ENCODE results near the gene CARD18. TPM values are rescaled to one million over a fixed set of nuclear protein-coding genes. Genes with fewer than 3 reads are reported as not detected.
"Not testable (repeated sequence)": the region's sequence is repeated elsewhere in the genome, so short reads cannot be mapped to it uniquely, and the experiment has no call there.

The CARD18 gene
- total and polyA plus RNA-seq, 8 donors: 0.23 TPM; not detected in 7

GRCh38 chr11:105109855-105110687 is 29.5 kb downstream of the CARD18 start:
- WGBS, 5 donors: 53 to 75% (median 57%) methylated on average over 8 of the region's 8 CpGs
- no peak for DNase-seq

GRCh38 chr11:105109321-105109720 is 30.2 kb downstream of the CARD18 start:
- H3K4me3 ChIP-seq: no peak overlapping the region
- H3K36me3 ChIP-seq: no peaks in the 10 kb centered on the region
- intact Hi-C loops (cut with DNase I; ENCODE audit: low total_unique reads): no loop called here
- TF ChIP-seq POLR2AphosphoS5 (IDR thresholded peaks at IDR 0.05) (no peak), POLR2A (IDR thresholded peaks at IDR 0.05) (no peak), CTCF (IDR thresholded peaks at IDR 0.05) (no peak), EP300 (IDR thresholded peaks at IDR 0.05) (no peak)
- no peak for DNase-seq
- no peak overlapping the region for H3K27ac ChIP-seq
- no peaks in the 10 kb centered on the region for H3K9me3 ChIP-seq
- WGBS, 5 donors: 88 to 100% (median 97%) methylated on average over 1 of the region's 1 CpG
- H3K27me3 ChIP-seq: no peaks in the 10 kb centered on the region
- H3K4me1 ChIP-seq: no peaks in the 10 kb centered on the region

More at GRCh38 chr11:105109855-105110687, 29.5 kb downstream of the CARD18 start:
- no peak overlapping the region for H3K27ac ChIP-seq
- no peaks in the 10 kb centered on the region for H3K36me3 ChIP-seq
- H3K4me1 ChIP-seq: no peaks in the 10 kb centered on the region
- intact Hi-C loops (cut with DNase I; ENCODE audit: low total_unique reads): no loop called here
- no peak overlapping the region for H3K4me3 ChIP-seq
- no peaks in the 10 kb centered on the region for H3K9me3 ChIP-seq
- no peaks in the 10 kb centered on the region for H3K27me3 ChIP-seq
- TF ChIP-seq POLR2A (IDR thresholded peaks at IDR 0.05): no peak
- no peak for TF ChIP-seq CTCF (IDR thresholded peaks at IDR 0.05)
- TF ChIP-seq EP300 (IDR thresholded peaks at IDR 0.05): no peak
- no peak for TF ChIP-seq POLR2AphosphoS5 (IDR thresholded peaks at IDR 0.05)

GRCh38 chr11:105108247-105108646 is 31.3 kb downstream of the CARD18 start:
- H3K4me1 ChIP-seq: no peaks in the 10 kb centered on the region
- TF ChIP-seq POLR2AphosphoS5 (IDR thresholded peaks at IDR 0.05) (no peak), EP300 (IDR thresholded peaks at IDR 0.05) (no peak), CTCF (IDR thresholded peaks at IDR 0.05) (no peak), POLR2A (IDR thresholded peaks at IDR 0.05) (no peak)

GRCh38 chr11:105107226-105107825 is 32.2 kb downstream of the CARD18 start:
- WGBS, 5 donors: 85 to 89% (median 88%) methylated on average over 8 of the region's 8 CpGs
- H3K4me1 ChIP-seq; H3K36me3 ChIP-seq; H3K27ac ChIP-seq; H3K4me3 ChIP-seq; DNase-seq; H3K27me3 ChIP-seq; intact Hi-C loops (cut with DNase I; ENCODE audit: low total_unique reads); H3K9me3 ChIP-seq: not testable (repeated sequence)

More at GRCh38 chr11:105108247-105108646, 31.3 kb downstream of the CARD18 start:
- Histone ChIP-seq H3K9me3 (no peaks in the 10 kb centered on the region), H3K36me3 (no peaks in the 10 kb centered on the region), H3K4me3 (no peak overlapping the region), H3K27ac (no peak overlapping the region), H3K27me3 (no peaks in the 10 kb centered on the region)
- 76 to 84% (median 78%) methylated on average over 1 of the region's 1 CpG for WGBS, 5 donors
- intact Hi-C loops (cut with DNase I; ENCODE audit: low total_unique reads): no loop called here
- DNase-seq: no peak

- intact Hi-C loops (cut with DNase I; ENCODE audit: low total_unique reads): no loop called here
Observed at GRCh38 chr11:105106140-105106539, 33.4 kb downstream of the CARD18 start.

More at GRCh38 chr11:105106140-105106539, 33.4 kb downstream of the CARD18 start:
- Histone ChIP-seq H3K27me3 (no peaks in the 10 kb centered on the region), H3K27ac (no peak overlapping the region), H3K4me1 (no peaks in the 10 kb centered on the region), H3K9me3 (no peaks in the 10 kb centered on the region), H3K36me3 (no peaks in the 10 kb centered on the region), H3K4me3 (no peak overlapping the region)
- DNase-seq: no peak
- 29 to 75% (median 63%) methylated on average over 1 of the region's 1 CpG for WGBS, 5 donors
- TF ChIP-seq EP300 (IDR thresholded peaks at IDR 0.05): no peak
- TF ChIP-seq POLR2A (IDR thresholded peaks at IDR 0.05): no peak
- no peak for TF ChIP-seq POLR2AphosphoS5 (IDR thresholded peaks at IDR 0.05)
